H9 (cell line): ENCODE measurements around the gene UBIAD1. TPM values are rescaled to one million over a fixed set of nuclear protein-coding genes. Genes with fewer than 3 reads are reported as not detected.

Source experiments
- DNase-seq: peaks from one replicate; pipeline ENCODE4 v3.0.0-alpha.2; 2017
- H2AFZ ChIP-seq: one replicate; pipeline ENCODE4 v1.6.1; 2013; ENCODE audit warnings: mild to moderate bottlenecking, low read length, control low read depth, moderate library complexity
- H2AK5ac ChIP-seq: 2 replicates; pipeline ENCODE4 v1.6.1; 2013; ENCODE audit warnings: low read length, control low read depth, mixed read lengths; ENCODE audit not compliant: insufficient read length
- H2BK120ac ChIP-seq: one replicate; pipeline ENCODE4 v1.6.1; 2013; ENCODE audit warnings: low read depth, mild to moderate bottlenecking, low read length, control low read depth, inconsistent platforms; ENCODE audit not compliant: poor library complexity, severe bottlenecking
- H2BK12ac ChIP-seq: 2 replicates; pipeline ENCODE4 v1.6.1; 2013; ENCODE audit warnings: low read length, control low read depth, mixed read lengths, low read depth; ENCODE audit not compliant: insufficient read length
- H2BK15ac ChIP-seq: 2 replicates; pipeline ENCODE4 v1.6.1; 2013; ENCODE audit warnings: low read depth, low read length, control low read depth
- H2BK20ac ChIP-seq: one replicate; pipeline ENCODE4 v1.6.1; 2013; ENCODE audit warnings: low read depth, mild to moderate bottlenecking, low read length, control low read depth, inconsistent platforms; ENCODE audit not compliant: poor library complexity, severe bottlenecking
- H2BK5ac ChIP-seq: 2 replicates; pipeline ENCODE4 v1.6.1; 2013; ENCODE audit warnings: low read length, control low read depth, mixed read lengths; ENCODE audit not compliant: insufficient read length
- H3K14ac ChIP-seq: 2 replicates; pipeline ENCODE4 v1.6.1; 2013; ENCODE audit warnings: low read length, control low read depth; ENCODE audit not compliant: insufficient read depth
- H3K18ac ChIP-seq: 2 replicates; pipeline ENCODE4 v1.6.1; 2013; ENCODE audit warnings: low read depth, mild to moderate bottlenecking, mixed read lengths, low read length, control low read depth; ENCODE audit not compliant: insufficient read length
- H3K23ac ChIP-seq: 2 replicates; pipeline ENCODE4 v1.6.1; 2013; ENCODE audit warnings: low read length, control low read depth, mixed read lengths, low read depth; ENCODE audit not compliant: insufficient read length
- H3K23me2 ChIP-seq: 2 replicates; pipeline ENCODE4 v1.6.1; 2013; ENCODE audit warnings: low read depth, mild to moderate bottlenecking, mixed read lengths, low read length, control low read depth; ENCODE audit not compliant: insufficient read length, poor library complexity, severe bottlenecking
- H3K27ac ChIP-seq: 2 replicates; pipeline ENCODE4 v1.5.1; 2013; ENCODE audit warnings: low read length, control low read depth, mixed read lengths, low read depth; ENCODE audit not compliant: insufficient read length
- H3K27me3 ChIP-seq: 2 replicates; pipeline ENCODE4 v1.6.1; 2013; ENCODE audit warnings: low read length, control low read depth, inconsistent platforms; ENCODE audit not compliant: insufficient read depth
- H3K4ac ChIP-seq: 2 replicates; pipeline ENCODE4 v1.6.1; 2013; ENCODE audit warnings: low read depth, mild to moderate bottlenecking, control low read depth, inconsistent platforms, low read length, moderate library complexity
- H3K4me1 ChIP-seq: 2 replicates; pipeline ENCODE4 v1.6.1; 2013; ENCODE audit warnings: low read length, control low read depth, inconsistent platforms; ENCODE audit not compliant: insufficient read depth
- H3K4me2 ChIP-seq: 2 replicates; pipeline ENCODE4 v1.6.1; 2013; ENCODE audit warnings: low read length, control low read depth, mixed read lengths; ENCODE audit not compliant: insufficient read length, insufficient read depth
- H3K56ac ChIP-seq: 2 replicates; pipeline ENCODE4 v1.6.1; 2013; ENCODE audit warnings: low read depth, mild to moderate bottlenecking, mixed read lengths, low read length, control low read depth; ENCODE audit not compliant: insufficient read length
- H3K79me1 ChIP-seq: 2 replicates; pipeline ENCODE4 v1.6.1; 2013; ENCODE audit warnings: low read depth, mild to moderate bottlenecking, moderate library complexity, low read length, control low read depth, inconsistent platforms; ENCODE audit not compliant: insufficient read depth, poor library complexity, severe bottlenecking
- H3K79me2 ChIP-seq: 2 replicates; pipeline ENCODE4 v1.6.1; 2013; ENCODE audit warnings: low read length, control low read depth, inconsistent platforms; ENCODE audit not compliant: insufficient read depth
- H3K9ac ChIP-seq: 2 replicates; pipeline ENCODE4 v1.6.1; 2013; ENCODE audit warnings: low read length, control low read depth, mixed read lengths; ENCODE audit not compliant: insufficient read length; ENCODE audit errors: extremely low read depth
- H3K9me3 ChIP-seq: one replicate; pipeline ENCODE4 v1.6.1; 2013; ENCODE audit warnings: low read depth, low read length, inconsistent platforms; ENCODE audit not compliant: control insufficient read depth
- H3T11ph ChIP-seq: one replicate; pipeline ENCODE4 v1.6.1; 2013; ENCODE audit warnings: mild to moderate bottlenecking, low read length, control low read depth, inconsistent platforms
- H4K20me1 ChIP-seq: one replicate; pipeline ENCODE4 v1.6.1; 2013; ENCODE audit not compliant: control insufficient read depth, insufficient read length, insufficient read depth
- H4K5ac ChIP-seq: 2 replicates; pipeline ENCODE4 v1.6.1; 2013; ENCODE audit warnings: low read depth, mild to moderate bottlenecking, mixed read lengths, low read length, control low read depth; ENCODE audit not compliant: insufficient read length
- H4K8ac ChIP-seq: replicated peaks from 2 replicates; pipeline ENCODE4 v1.6.1; 2013; ENCODE audit warnings: low read length, control low read depth, mixed read lengths, low read depth; ENCODE audit not compliant: insufficient read length
- H4K91ac ChIP-seq: 2 replicates; pipeline ENCODE4 v1.6.1; 2013; ENCODE audit warnings: low read depth, mild to moderate bottlenecking, moderate library complexity, mixed read lengths, low read length, control low read depth; ENCODE audit not compliant: insufficient read length
- H3K27ac Mint-ChIP-seq, 3 experiments: 2 replicates in 2 of 3; 3 replicates in 1 of 3; pipeline ENCODE4 v1.8.0; 2020 to 2021; ENCODE audit warnings: mixed read lengths in 3 of 3, mild to moderate bottlenecking in 1 of 3, moderate library complexity in 1 of 3
- H3K27me3 Mint-ChIP-seq: 2 replicates; pipeline ENCODE4 v1.8.0; 2021; ENCODE audit warnings: low read depth, mild to moderate bottlenecking, moderate library complexity, mixed read lengths
- H3K36me3 Mint-ChIP-seq, 3 experiments: 2 replicates in 2 of 3; 3 replicates in 1 of 3; pipeline ENCODE4 v1.8.0; 2020 to 2021; ENCODE audit warnings: low read depth in 3 of 3, mixed read lengths in 3 of 3; ENCODE audit not compliant: insufficient read depth in 1 of 3
- H3K4me1 Mint-ChIP-seq, 2 experiments: 2 replicates each; pipeline ENCODE4 v1.8.0; 2020; ENCODE audit warnings: mixed read lengths in 2 of 2
- H3K4me3 Mint-ChIP-seq, 2 experiments: 2 replicates in 1 of 2; 3 replicates in 1 of 2; pipeline ENCODE4 v1.8.0; 2020 to 2021; ENCODE audit warnings: mild to moderate bottlenecking in 2 of 2, mixed read lengths in 2 of 2, moderate library complexity in 1 of 2
- H3K9me3 Mint-ChIP-seq, 2 experiments: 2 replicates in 1 of 2; 3 replicates in 1 of 2; pipeline ENCODE4 v1.8.0; 2020; ENCODE audit warnings: mild to moderate bottlenecking in 2 of 2, mixed read lengths in 2 of 2, moderate library complexity in 1 of 2
- WGBS: extraction: QIAGEN DNeasy Blood & Tissue Kit; methylation state at CpG from one replicate; pipeline ENCODE4 v1.1.7; 2013; ENCODE audit warnings: missing lambda C conversion rate, low lambda C conversion rate, mixed read lengths; ENCODE audit not compliant: insufficient read length; ENCODE audit errors: extremely low coverage; 5-methylcytosine and 5-hydroxymethylcytosine counted together
- total RNA-seq: library from RNA; stranded (reverse); gene quantifications from 2 replicates; pipeline ENCODE4 v1.2.1, GENCODE V29; 2021
- TF ChIP-seq, protein P1 (sequence below): fragments of 200-600 bp; sonication (generic); conservative IDR thresholded peaks from 3 replicates; pipeline ENCODE4 v1.8.0; 2021; ENCODE audit warnings: antibody characterized with exemption, mild to moderate bottlenecking

Gene UBIAD1
- total RNA-seq, 1 experiment from 2014 or later: 30.2 TPM

GRCh38 chr1:11248169-11248568 lies 24.8 kb upstream of the UBIAD1 start:
- no peak overlapping the region for H3K27ac ChIP-seq
- WGBS: no CpG with 5 or more reads among the region's 4 CpGs
- no peaks in the 10 kb centered on the region for H3K23me2 ChIP-seq
- no peak overlapping the region for H2AFZ ChIP-seq
- Mint-ChIP-seq H3K36me3 (peaks cover 36 to 80% (median 61%) of the 10 kb centered on the region in 3 experiments), H3K4me3 (no peak overlapping the region), H3K27me3 (no peaks in the 10 kb centered on the region), H3K4me1 (peaks cover 0 to 2% of the 10 kb centered on the region in 2 experiments; a peak in 1 of 4 replicates), H3K9me3 (peaks cover 6 to 7% of the 10 kb centered on the region in 2 experiments; a peak in 4 of 5 replicates), H3K27ac (no peak overlapping the region; a peak in 1 of 7 replicates)
- no peaks in the 10 kb centered on the region for H4K20me1 ChIP-seq
- H3K4me1 ChIP-seq: no peaks in the 10 kb centered on the region
- H3K79me2 ChIP-seq: no peaks in the 10 kb centered on the region
- H3K14ac ChIP-seq: no peak overlapping the region
- H2AK5ac ChIP-seq: no peak overlapping the region
- H3T11ph ChIP-seq: no peak overlapping the region
- H4K5ac ChIP-seq: no peak overlapping the region
- no peak overlapping the region for H3K4me2 ChIP-seq
- H2BK15ac ChIP-seq: no peak overlapping the region
- no peak overlapping the region for H4K8ac ChIP-seq
- no peak overlapping the region for H4K91ac ChIP-seq
- H2BK12ac ChIP-seq: no peak overlapping the region
- no peaks in the 10 kb centered on the region for H3K79me1 ChIP-seq
- no peak overlapping the region for H3K18ac ChIP-seq
- no peaks in the 10 kb centered on the region for H3K9me3 ChIP-seq
- TF ChIP-seq, protein P1, sequence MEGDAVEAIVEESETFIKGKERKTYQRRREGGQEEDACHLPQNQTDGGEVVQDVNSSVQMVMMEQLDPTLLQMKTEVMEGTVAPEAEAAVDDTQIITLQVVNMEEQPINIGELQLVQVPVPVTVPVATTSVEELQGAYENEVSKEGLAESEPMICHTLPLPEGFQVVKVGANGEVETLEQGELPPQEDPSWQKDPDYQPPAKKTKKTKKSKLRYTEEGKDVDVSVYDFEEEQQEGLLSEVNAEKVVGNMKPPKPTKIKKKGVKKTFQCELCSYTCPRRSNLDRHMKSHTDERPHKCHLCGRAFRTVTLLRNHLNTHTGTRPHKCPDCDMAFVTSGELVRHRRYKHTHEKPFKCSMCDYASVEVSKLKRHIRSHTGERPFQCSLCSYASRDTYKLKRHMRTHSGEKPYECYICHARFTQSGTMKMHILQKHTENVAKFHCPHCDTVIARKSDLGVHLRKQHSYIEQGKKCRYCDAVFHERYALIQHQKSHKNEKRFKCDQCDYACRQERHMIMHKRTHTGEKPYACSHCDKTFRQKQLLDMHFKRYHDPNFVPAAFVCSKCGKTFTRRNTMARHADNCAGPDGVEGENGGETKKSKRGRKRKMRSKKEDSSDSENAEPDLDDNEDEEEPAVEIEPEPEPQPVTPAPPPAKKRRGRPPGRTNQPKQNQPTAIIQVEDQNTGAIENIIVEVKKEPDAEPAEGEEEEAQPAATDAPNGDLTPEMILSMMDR: peak; percentile 23; the same call in 1 of the 3 replicates
- no peak overlapping the region for H3K9ac ChIP-seq
- no peak overlapping the region for H2BK20ac ChIP-seq
- H3K4ac ChIP-seq: no peak overlapping the region
- no peak overlapping the region for H2BK5ac ChIP-seq
- no peak overlapping the region for H3K56ac ChIP-seq
- H2BK120ac ChIP-seq: no peak overlapping the region
- H3K27me3 ChIP-seq: no peaks in the 10 kb centered on the region
- H3K23ac ChIP-seq: no peak overlapping the region
- peak; percentile 39 for DNase-seq
